Colonic mucosa (tissue), 4 donors: ENCODE measurements around the gene ETV6. TPM values are rescaled to one million over a fixed set of nuclear protein-coding genes. Genes with fewer than 3 reads are reported as not detected.

Source experiments
- DNase-seq: peaks from one replicate; pipeline ENCODE4 v3.0.0-alpha.2; 2020
- H3K27ac ChIP-seq: fragments of 200-600 bp; one replicate; pipeline ENCODE4 v1.8.0; 2021
- H3K27me3 ChIP-seq: fragments of 200-600 bp; one replicate; pipeline ENCODE4 v1.8.0; 2021
- H3K36me3 ChIP-seq: fragments of 200-600 bp; one replicate; pipeline ENCODE4 v1.8.0; 2021
- H3K4me1 ChIP-seq: fragments of 200-600 bp; one replicate; pipeline ENCODE4 v1.8.0; 2021; ENCODE audit warnings: mild to moderate bottlenecking
- H3K4me3 ChIP-seq: fragments of 200-600 bp; one replicate; pipeline ENCODE4 v1.8.0; 2021
- H3K9ac ChIP-seq, 2 donors: one replicate each; pipeline ENCODE4 v1.7.0; 2013; ENCODE audit warnings: control low read depth in 2 of 2, low read depth in 2 of 2, low read length in 2 of 2
- H3K9me3 ChIP-seq: fragments of 200-600 bp; one replicate; pipeline ENCODE4 v1.8.0; 2021
- CTCF ChIP-seq: fragments of 200-600 bp; IDR thresholded peaks from one replicate; pipeline ENCODE4 v1.8.0; 2022; ENCODE audit warnings: antibody characterized with exemption, mild to moderate bottlenecking
- intact Hi-C: fragments of 100-400 bp; cut with DNase I; formaldehyde crosslinking; loops from one replicate; pipeline ENCODE4 v1.14.1; 2022
- total RNA-seq, 2 donors: library from RNA; stranded (reverse); fragmentation: NEBNext Ultra II Directional in 1 of 2; extraction: Animal tissue kit (Norgen Biotek cat#: 25700) in 1 of 2; gene quantifications; one replicate each; pipeline ENCODE4 v1.2.1, GENCODE V29; 2021
- donor health status: healthy.
- donor health status: DM: no; HTN: no; CAD: no.
- donor health status: DM: no; HTN: no; CAD: no.

Gene ETV6
- total RNA-seq, 2 donors from 2014 or later = 49.2 to 73.1 TPM

- no peaks in the 10 kb centered on the region for H3K27me3 ChIP-seq
- H3K4me1 ChIP-seq = no peaks in the 10 kb centered on the region
- H3K9ac ChIP-seq = no peak overlapping the region
- no peak for DNase-seq
- no peak overlapping the region for H3K27ac ChIP-seq
- TF ChIP-seq CTCF = no peak
- no peaks in the 10 kb centered on the region for H3K36me3 ChIP-seq
- H3K4me3 ChIP-seq = no peak overlapping the region
- intact Hi-C loops = no loop called here
- H3K9me3 ChIP-seq = no peaks in the 10 kb centered on the region
Observed at GRCh38 chr12:11615481-11615880, 34.0 kb upstream of the ETV6 start.

GRCh38 chr12:11618046-11618445 lies 31.4 kb upstream of the ETV6 start:
- no peak for TF ChIP-seq CTCF

GRCh38 chr12:11621797-11622423 lies 27.6 kb upstream of the ETV6 start:
- Histone ChIP-seq H3K9me3 (no peaks in the 10 kb centered on the region), H3K4me3 (no peak overlapping the region), H3K36me3 (no peaks in the 10 kb centered on the region), H3K27ac (no peak overlapping the region), H3K27me3 (no peaks in the 10 kb centered on the region), H3K9ac (no peak overlapping the region), H3K4me1 (no peaks in the 10 kb centered on the region)
- DNase-seq = no peak
- intact Hi-C loops = no loop called here
- TF ChIP-seq CTCF = no peak

More at GRCh38 chr12:11618046-11618445, 31.4 kb upstream of the ETV6 start:
- intact Hi-C loops = no loop called here
- H3K9ac ChIP-seq = no peak overlapping the region
- H3K4me1 ChIP-seq = no peaks in the 10 kb centered on the region
- no peak overlapping the region for H3K4me3 ChIP-seq
- no peak for DNase-seq
- no peak overlapping the region for H3K27ac ChIP-seq
- H3K27me3 ChIP-seq = no peaks in the 10 kb centered on the region
- H3K36me3 ChIP-seq = no peaks in the 10 kb centered on the region
- H3K9me3 ChIP-seq = no peaks in the 10 kb centered on the region

GRCh38 chr12:11622876-11623281 lies 26.6 kb upstream of the ETV6 start:
- no peaks in the 10 kb centered on the region for H3K4me1 ChIP-seq
- no peak overlapping the region for H3K4me3 ChIP-seq
- intact Hi-C loops = no loop called here
- H3K27me3 ChIP-seq = no peaks in the 10 kb centered on the region
- TF ChIP-seq CTCF = no peak
- no peak overlapping the region for H3K9ac ChIP-seq
- DNase-seq = no peak
- H3K27ac ChIP-seq = no peak overlapping the region
- no peaks in the 10 kb centered on the region for H3K36me3 ChIP-seq
- H3K9me3 ChIP-seq = no peaks in the 10 kb centered on the region

- H3K36me3 ChIP-seq = no peaks in the 10 kb centered on the region
- H3K27me3 ChIP-seq = no peaks in the 10 kb centered on the region
- intact Hi-C loops = no loop called here
- no peak overlapping the region for H3K9ac ChIP-seq
- no peak for TF ChIP-seq CTCF
- H3K4me1 ChIP-seq = no peaks in the 10 kb centered on the region
- no peak overlapping the region for H3K27ac ChIP-seq
- DNase-seq = no peak
- no peaks in the 10 kb centered on the region for H3K9me3 ChIP-seq
- no peak overlapping the region for H3K4me3 ChIP-seq
Observed at GRCh38 chr12:11623382-11623781, 26.1 kb upstream of the ETV6 start.
